GM19239 (cell line): Measurements from ENCODE around the gene DGKD.

Experiments used
- DNase-seq: peaks from one replicate; pipeline ENCODE4 v3.0.0; 2011; ENCODE audit warnings: low spot score; ENCODE audit not compliant: insufficient read length
- FAIRE-seq: peaks from 2 replicates; lab custom pipeline; 2011; peaks lifted over from hg19 to GRCh38; lab: Jason Lieb, UNC

Gene DGKD

GRCh38 chr2:233464531-233465240 is 110.4 kb downstream of the DGKD start:
- DNase-seq (no peak), FAIRE-seq (no peak)

- no peak for DNase-seq
- FAIRE-seq: no peak
Measured at GRCh38 chr2:233466991-233467603, 112.8 kb downstream of the DGKD start.

GRCh38 chr2:233468047-233468740 is 113.9 kb downstream of the DGKD start:
- FAIRE-seq: no peak
- no peak for DNase-seq

GRCh38 chr2:233468741-233469110 is 114.4 kb downstream of the DGKD start:
- FAIRE-seq: no peak
- DNase-seq: no peak

GRCh38 chr2:233469261-233470010 is 115.1 kb downstream of the DGKD start:
- FAIRE-seq (no peak), DNase-seq (no peak)

- FAIRE-seq: no peak
Measured at GRCh38 chr2:233470011-233470687, 115.9 kb downstream of the DGKD start.

GRCh38 chr2:233470839-233471238 is 116.5 kb downstream of the DGKD start:
- FAIRE-seq (no peak), DNase-seq (no peak)

More at GRCh38 chr2:233470011-233470687, 115.9 kb downstream of the DGKD start:
- DNase-seq: no peak

- DNase-seq (no peak), FAIRE-seq (no peak)
Measured at GRCh38 chr2:233471291-233472035, 117.2 kb downstream of the DGKD start.

GRCh38 chr2:233473386-233473791 is 119.1 kb downstream of the DGKD start:
- FAIRE-seq (no peak), DNase-seq (no peak)

GRCh38 chr2:233473878-233474277 is 119.6 kb downstream of the DGKD start:
- DNase-seq: no peak
- FAIRE-seq: no peak

GRCh38 chr2:233474308-233475160 is 120.2 kb downstream of the DGKD start:
- FAIRE-seq (peak; percentile 11), DNase-seq (no peak)

- no peak for FAIRE-seq
Measured at GRCh38 chr2:233476063-233476410, 121.7 kb downstream of the DGKD start.

GRCh38 chr2:233476651-233477547 is 122.6 kb downstream of the DGKD start:
- FAIRE-seq: no peak
- DNase-seq: peak; percentile 1

More at GRCh38 chr2:233476063-233476410, 121.7 kb downstream of the DGKD start:
- no peak for DNase-seq

GRCh38 chr2:233477548-233478433 is 123.5 kb downstream of the DGKD start:
- FAIRE-seq (no peak), DNase-seq (peak; percentile 2)

GRCh38 chr2:233479616-233480489 is 125.6 kb downstream of the DGKD start:
- DNase-seq (peak; percentile 0), FAIRE-seq (no peak)
